Measurements from ENCODE around the gene GALNTL6. TPM values are rescaled to one million over a fixed set of nuclear protein-coding genes. Genes with fewer than 3 reads are reported as not detected.
A peak's percentile ranks its signal among the peaks of the same experiment; 100 is the strongest.

GALNTL6 gene
- total RNA-seq, 2 donors from 2014 or later = 0.71 TPM; not detected in 1

DNA sequence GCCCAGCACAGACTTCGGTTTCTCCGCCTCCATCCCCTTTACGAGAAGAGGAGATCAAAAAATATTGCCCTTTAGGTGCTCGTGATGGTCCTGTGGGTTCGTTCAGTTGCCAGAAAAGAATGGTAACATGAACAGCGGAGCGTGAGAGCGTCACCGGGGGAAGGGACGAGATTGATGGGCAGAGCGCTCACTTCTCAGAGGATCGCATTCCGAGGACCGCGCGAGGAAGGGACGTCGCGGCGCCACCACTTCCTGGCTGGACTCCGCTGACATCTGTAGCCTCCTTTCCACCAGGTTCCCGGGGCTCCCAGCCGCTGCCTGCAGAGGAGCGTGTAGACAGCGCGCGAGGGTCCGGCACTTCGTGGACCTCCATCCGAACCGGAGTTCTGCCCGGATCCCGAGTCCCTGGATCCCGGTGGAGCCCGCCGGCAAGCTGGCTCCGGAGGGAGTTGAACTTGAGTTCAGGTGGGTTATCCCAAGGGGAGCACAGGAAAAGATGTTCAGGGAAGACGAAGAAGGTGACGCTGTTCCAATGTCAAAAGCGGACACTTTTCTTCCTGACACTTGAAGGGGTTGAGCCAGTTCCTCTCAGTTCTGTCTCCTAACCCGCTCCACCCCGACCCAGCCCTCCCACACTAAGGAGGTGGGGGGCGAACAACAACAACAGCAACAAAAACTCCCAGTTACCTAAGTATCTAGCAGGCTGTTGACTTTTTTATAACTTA, 484 bp downstream of the GALNTL6 start:
- Histone ChIP-seq H3K4me1 (ENCODE audit: control insufficient read depth, insufficient read depth, low read length) (no peaks in the 10 kb centered on the region), H3K27ac (ENCODE audit: low read depth, low read length) (no peak overlapping the region), H3K9me3 (ENCODE audit: control insufficient read depth, low read length) (no peaks in the 10 kb centered on the region), H3K9ac (ENCODE audit: extremely low read depth, low read length, poor library complexity, severe bottlenecking) (no peak overlapping the region), H3K36me3 (ENCODE audit: control insufficient read depth, insufficient read depth, low read length) (no peaks in the 10 kb centered on the region), H3K27me3 (ENCODE audit: control insufficient read depth, insufficient read depth, low read length, poor library complexity, severe bottlenecking) (peaks cover 50% of the 10 kb centered on the region), H3K4me3 (ENCODE audit: low read length) (peak overlapping the region; percentile 79)
- TF ChIP-seq, protein P1, sequence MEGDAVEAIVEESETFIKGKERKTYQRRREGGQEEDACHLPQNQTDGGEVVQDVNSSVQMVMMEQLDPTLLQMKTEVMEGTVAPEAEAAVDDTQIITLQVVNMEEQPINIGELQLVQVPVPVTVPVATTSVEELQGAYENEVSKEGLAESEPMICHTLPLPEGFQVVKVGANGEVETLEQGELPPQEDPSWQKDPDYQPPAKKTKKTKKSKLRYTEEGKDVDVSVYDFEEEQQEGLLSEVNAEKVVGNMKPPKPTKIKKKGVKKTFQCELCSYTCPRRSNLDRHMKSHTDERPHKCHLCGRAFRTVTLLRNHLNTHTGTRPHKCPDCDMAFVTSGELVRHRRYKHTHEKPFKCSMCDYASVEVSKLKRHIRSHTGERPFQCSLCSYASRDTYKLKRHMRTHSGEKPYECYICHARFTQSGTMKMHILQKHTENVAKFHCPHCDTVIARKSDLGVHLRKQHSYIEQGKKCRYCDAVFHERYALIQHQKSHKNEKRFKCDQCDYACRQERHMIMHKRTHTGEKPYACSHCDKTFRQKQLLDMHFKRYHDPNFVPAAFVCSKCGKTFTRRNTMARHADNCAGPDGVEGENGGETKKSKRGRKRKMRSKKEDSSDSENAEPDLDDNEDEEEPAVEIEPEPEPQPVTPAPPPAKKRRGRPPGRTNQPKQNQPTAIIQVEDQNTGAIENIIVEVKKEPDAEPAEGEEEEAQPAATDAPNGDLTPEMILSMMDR (conservative IDR thresholded peaks at IDR 0.05) = no peak
- DNase-seq = peak; percentile 72
- Mint-ChIP-seq H3K9me3 (no peaks in the 10 kb centered on the region), H3K4me3 (peak overlapping the region; percentile 68), H3K4me1 (no peaks in the 10 kb centered on the region), H3K36me3 (ENCODE audit: low read depth) (no peaks in the 10 kb centered on the region), H3K27me3 (ENCODE audit: insufficient read depth) (peaks cover 51% of the 10 kb centered on the region), H3K27ac (no peak overlapping the region)
- 0 to 5% methylated on average over 2 to 43 of the region's 43 CpGs for WGBS, 2 experiments (ENCODE audit: insufficient coverage in 1 of 2, insufficient read length in 1 of 2)

DNA sequence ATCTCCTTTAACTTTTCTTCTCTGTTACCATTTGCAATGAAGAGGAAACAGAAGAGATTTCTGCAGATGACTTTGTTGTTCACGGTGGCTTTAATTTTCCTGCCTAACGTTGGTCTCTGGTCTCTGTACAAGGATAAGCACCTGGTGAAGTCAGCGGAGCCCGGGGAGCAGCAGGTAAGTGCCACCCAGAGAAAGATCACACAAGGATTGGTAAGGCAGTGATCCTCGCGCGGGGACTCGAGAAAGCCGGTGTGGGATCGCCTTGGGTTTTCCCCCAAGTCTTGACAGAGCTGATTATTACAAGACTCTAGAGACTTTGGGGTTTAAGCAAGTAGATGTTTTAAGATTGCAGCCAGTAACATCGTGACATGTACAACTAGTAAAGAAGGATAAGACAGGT, 1.3 kb downstream of the GALNTL6 start:
- Histone ChIP-seq H3K27ac (ENCODE audit: low read depth, low read length) (no peak overlapping the region), H3K36me3 (ENCODE audit: control insufficient read depth, insufficient read depth, low read length) (no peaks in the 10 kb centered on the region), H3K4me1 (ENCODE audit: control insufficient read depth, insufficient read depth, low read length) (no peaks in the 10 kb centered on the region), H3K9ac (ENCODE audit: extremely low read depth, low read length, poor library complexity, severe bottlenecking) (no peak overlapping the region), H3K4me3 (ENCODE audit: low read length) (no peak overlapping the region), H3K9me3 (ENCODE audit: control insufficient read depth, low read length) (no peaks in the 10 kb centered on the region), H3K27me3 (ENCODE audit: control insufficient read depth, insufficient read depth, low read length, poor library complexity, severe bottlenecking) (peaks cover 50% of the 10 kb centered on the region)
- Mint-ChIP-seq H3K9me3 (no peaks in the 10 kb centered on the region), H3K4me1 (no peaks in the 10 kb centered on the region), H3K27ac (no peak overlapping the region), H3K27me3 (ENCODE audit: insufficient read depth) (peaks cover 51% of the 10 kb centered on the region), H3K36me3 (ENCODE audit: low read depth) (no peaks in the 10 kb centered on the region), H3K4me3 (peak overlapping the region; percentile 68)
- peak; percentile 53 for DNase-seq
- 71 to 79% methylated on average over 6 to 11 of the region's 11 CpGs for WGBS, 2 experiments (ENCODE audit: insufficient coverage in 1 of 2, insufficient read length in 1 of 2)
- TF ChIP-seq, protein P1 (conservative IDR thresholded peaks at IDR 0.05) = no peak

DNA sequence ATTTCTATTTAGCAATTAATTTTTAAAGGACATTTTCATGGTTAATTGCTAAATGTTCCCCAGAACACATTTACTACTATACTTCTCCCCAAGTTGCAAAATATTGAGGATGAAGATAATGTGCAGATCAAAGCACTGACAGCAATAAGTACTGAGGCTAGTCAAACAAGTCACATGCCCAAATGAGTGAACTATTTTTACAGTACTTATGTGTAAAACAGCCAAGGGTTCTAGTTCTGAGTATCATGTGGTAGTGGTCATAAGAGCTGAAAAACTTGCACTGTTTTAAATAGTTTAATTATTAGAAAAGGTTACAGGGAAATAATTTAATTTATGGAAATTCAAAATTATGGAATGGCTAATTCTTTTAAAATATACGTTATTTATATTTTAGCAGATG, 3.8 kb downstream of the GALNTL6 start:
- H3K27ac Mint-ChIP-seq = no peak overlapping the region
- no CpG with 5 or more reads among the region's 1 CpG for WGBS, 2 experiments (ENCODE audit: insufficient coverage in 1 of 2, insufficient read length in 1 of 2)
- H3K27me3 ChIP-seq (ENCODE audit: control insufficient read depth, insufficient read depth, low read length, poor library complexity, severe bottlenecking) = peaks cover 40% of the 10 kb centered on the region

More for the DNA sequence above, 3.8 kb downstream of the GALNTL6 start:
- H3K9ac ChIP-seq (ENCODE audit: extremely low read depth, low read length, poor library complexity, severe bottlenecking) = no peak overlapping the region
- no peak for DNase-seq
- no peak overlapping the region for H3K4me3 ChIP-seq (ENCODE audit: low read length)
- H3K9me3 ChIP-seq (ENCODE audit: control insufficient read depth, low read length) = no peaks in the 10 kb centered on the region
- Mint-ChIP-seq H3K36me3 (ENCODE audit: low read depth) (no peaks in the 10 kb centered on the region), H3K4me3 (no peak overlapping the region), H3K27me3 (ENCODE audit: insufficient read depth) (peaks cover 41% of the 10 kb centered on the region), H3K9me3 (no peaks in the 10 kb centered on the region), H3K4me1 (no peaks in the 10 kb centered on the region)
- H3K4me1 ChIP-seq (ENCODE audit: control insufficient read depth, insufficient read depth, low read length) = no peaks in the 10 kb centered on the region
- no peaks in the 10 kb centered on the region for H3K36me3 ChIP-seq (ENCODE audit: control insufficient read depth, insufficient read depth, low read length)
- TF ChIP-seq, protein P1 (conservative IDR thresholded peaks at IDR 0.05) = no peak
- H3K27ac ChIP-seq (ENCODE audit: low read depth, low read length) = no peak overlapping the region

Measured in endodermal cell (in vitro differentiated cells).